BJ (cell line): ENCODE measurements around the gene SREBF2. TPM values are rescaled to one million over a fixed set of nuclear protein-coding genes. Genes with fewer than 3 reads are reported as not detected.
"Not testable (repeated sequence)": the region's sequence is repeated elsewhere in the genome, so short reads cannot be mapped to it uniquely, and the experiment has no call there.

Experiments
- CTCF ChIA-PET: fragments of 350-600 bp; formaldehyde crosslinking; extraction: SDS; loops from one replicate; lab custom pipeline; 2021; ENCODE audit warnings: antibody characterized with exemption, inconsistent platforms; lab: Yijun Ruan, JAX
- POLR2A ChIA-PET: fragments of 300-600 bp; sonication (Branson Sonifier 250); formaldehyde crosslinking; extraction: SDS; loops from one replicate; lab custom pipeline; 2021; ENCODE audit warnings: antibody characterized with exemption; lab: Charles Lee
- DNase-seq: peaks from one replicate; pipeline ENCODE4 v3.0.0-alpha.2; 2011; ENCODE audit warnings: low read depth
- H3K27me3 ChIP-seq: 2 replicates; pipeline ENCODE4 v1.6.0; 2011; ENCODE audit warnings: low read length; ENCODE audit not compliant: control insufficient read depth, insufficient read depth
- H3K36me3 ChIP-seq: 2 replicates; pipeline ENCODE4 v1.5.1; 2011; ENCODE audit warnings: low read length; ENCODE audit not compliant: control insufficient read depth, insufficient read depth
- H3K4me3 ChIP-seq: 2 replicates; pipeline ENCODE4 v1.5.1; 2011; ENCODE audit warnings: low read depth, mild to moderate bottlenecking, control low read depth, low read length
- polyA plus RNA-seq: library from polyadenylated mRNA; depleted of rRNA; stranded (reverse); fragments of >200 nt; gene quantifications from 2 replicates; pipeline ENCODE4 v1.2.3, GENCODE V29; 2011
- TF ChIP-seq, protein P1 (sequence below): IDR thresholded peaks from 2 replicates; pipeline ENCODE4 v1.5.1; 2011; ENCODE audit warnings: low read depth, mild to moderate bottlenecking, control low read depth, inconsistent platforms, low read length, moderate library complexity; ENCODE audit not compliant: insufficient read depth

Gene SREBF2
- polyA plus RNA-seq, 1 experiment: 26.2 TPM

DNA sequence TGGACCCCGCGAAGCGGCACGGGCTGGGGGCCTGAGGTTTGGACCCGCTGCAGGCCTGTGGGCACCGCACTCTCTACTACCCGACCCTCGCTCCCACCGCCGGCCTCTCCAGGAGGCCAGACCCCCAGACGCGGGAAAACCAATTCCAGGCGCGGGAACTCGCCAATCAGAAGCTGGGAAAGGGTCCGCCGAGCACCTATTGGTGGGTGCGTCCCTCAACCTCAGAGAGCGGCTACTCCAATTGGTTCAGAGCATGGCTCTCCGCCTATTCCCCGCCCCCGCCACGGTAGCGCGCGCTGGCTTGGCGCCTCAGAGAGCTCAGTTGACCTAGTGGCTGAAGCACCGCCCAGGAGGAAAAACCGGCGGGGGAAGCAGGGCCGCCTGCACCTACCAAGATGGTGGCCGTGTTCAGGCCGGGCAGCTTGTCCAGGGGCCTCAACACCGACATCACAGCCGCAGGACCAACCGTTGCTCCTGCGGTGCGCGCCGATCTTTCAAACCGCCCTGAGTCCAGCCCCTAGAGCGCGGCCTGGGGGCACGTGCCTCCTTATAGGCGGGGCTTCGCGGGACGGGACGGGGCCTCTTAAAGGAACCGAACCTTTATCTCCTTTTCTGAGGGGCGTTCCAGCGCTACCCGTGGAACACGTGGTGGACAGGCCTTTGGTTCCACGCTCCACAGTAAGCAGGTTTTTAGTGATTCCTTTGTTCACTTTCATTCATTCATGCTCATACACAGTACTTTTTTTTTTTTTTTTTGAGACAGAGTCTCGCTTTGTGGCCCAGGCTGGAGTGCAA lies 113.9 kb downstream of the SREBF2 start, which contains the start of gene CENPM:
Gene CENPM, minus strand, starts transcription at position 524 of the 795 bp plus-strand sequence. Its CDS starts 76 bp downstream, at position 448.
- ChIA-PET CTCF (interaction anchor here (0.6 to 1.6 kb wide), 13 partner anchors 10 to 526 kb away, joined by 3 to 13 read pairs (median 4); partner anchors contain the start of genes SREBF2 and TNFRSF13C), POLR2A (interaction anchor here (0.6 kb wide), 3 partner anchors 32 to 1212 kb away, joined by 4 to 5 read pairs (median 4); partner anchors contain the start of gene SHISA8)
- no peaks in the 10 kb centered on the region for H3K27me3 ChIP-seq

GRCh38 chr22:41947424-41948080 lies 114.6 kb downstream of the SREBF2 start:
- no peaks in the 10 kb centered on the region for H3K27me3 ChIP-seq
- H3K36me3 ChIP-seq: no peaks in the 10 kb centered on the region
- H3K4me3 ChIP-seq: no peak overlapping the region; the same call in 1 of the 2 replicates
- CTCF ChIA-PET: interaction anchor here (0.9 to 1.6 kb wide), 5 partner anchors 10 to 526 kb away, joined by 3 to 13 read pairs (median 3); no protein-coding TSS in a partner anchor
- TF ChIP-seq, protein P1, sequence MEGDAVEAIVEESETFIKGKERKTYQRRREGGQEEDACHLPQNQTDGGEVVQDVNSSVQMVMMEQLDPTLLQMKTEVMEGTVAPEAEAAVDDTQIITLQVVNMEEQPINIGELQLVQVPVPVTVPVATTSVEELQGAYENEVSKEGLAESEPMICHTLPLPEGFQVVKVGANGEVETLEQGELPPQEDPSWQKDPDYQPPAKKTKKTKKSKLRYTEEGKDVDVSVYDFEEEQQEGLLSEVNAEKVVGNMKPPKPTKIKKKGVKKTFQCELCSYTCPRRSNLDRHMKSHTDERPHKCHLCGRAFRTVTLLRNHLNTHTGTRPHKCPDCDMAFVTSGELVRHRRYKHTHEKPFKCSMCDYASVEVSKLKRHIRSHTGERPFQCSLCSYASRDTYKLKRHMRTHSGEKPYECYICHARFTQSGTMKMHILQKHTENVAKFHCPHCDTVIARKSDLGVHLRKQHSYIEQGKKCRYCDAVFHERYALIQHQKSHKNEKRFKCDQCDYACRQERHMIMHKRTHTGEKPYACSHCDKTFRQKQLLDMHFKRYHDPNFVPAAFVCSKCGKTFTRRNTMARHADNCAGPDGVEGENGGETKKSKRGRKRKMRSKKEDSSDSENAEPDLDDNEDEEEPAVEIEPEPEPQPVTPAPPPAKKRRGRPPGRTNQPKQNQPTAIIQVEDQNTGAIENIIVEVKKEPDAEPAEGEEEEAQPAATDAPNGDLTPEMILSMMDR: no peak
- POLR2A ChIA-PET: interaction anchor here (0.6 kb wide), 1 partner anchor 99 kb away, joined by 4 read pairs; no protein-coding TSS in a partner anchor
- no peak for DNase-seq

More for the DNA sequence above, 113.9 kb downstream of the SREBF2 start, which contains the start of gene CENPM:
- H3K4me3 ChIP-seq: peak within 1 kb of the TSS; percentile 61
- TF ChIP-seq, protein P1: no peak
- DNase-seq: peak; percentile 55
- no peaks in the 10 kb centered on the region for H3K36me3 ChIP-seq

DNA sequence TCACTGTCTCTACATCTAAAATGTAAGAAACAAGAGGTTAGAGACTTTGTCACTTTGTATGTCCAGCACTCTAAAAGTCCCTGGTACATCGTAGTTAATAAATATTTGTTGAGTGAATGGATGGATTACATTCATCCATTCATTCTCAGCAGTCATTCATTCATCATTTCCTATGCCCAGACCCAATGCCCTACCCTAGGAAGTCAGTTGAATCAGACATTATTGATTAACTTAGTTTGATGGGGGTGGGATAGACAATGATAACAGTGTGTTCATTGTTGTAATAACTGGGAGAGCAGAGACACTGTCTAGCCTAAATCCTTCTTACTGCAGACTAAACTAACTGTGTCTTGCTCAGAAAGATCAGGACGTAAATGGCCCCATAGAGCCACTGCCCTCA lies 115.2 kb downstream of the SREBF2 start:
- ChIA-PET POLR2A (no interaction called here), CTCF (interaction anchor here (2.2 kb wide), 1 partner anchor 12 kb away, joined by 5 read pairs; no protein-coding TSS in a partner anchor)
- Histone ChIP-seq H3K27me3 (no peaks in the 10 kb centered on the region), H3K36me3 (no peaks in the 10 kb centered on the region), H3K4me3 (no peak overlapping the region)
- DNase-seq: no peak
- TF ChIP-seq, protein P1: no peak

DNA sequence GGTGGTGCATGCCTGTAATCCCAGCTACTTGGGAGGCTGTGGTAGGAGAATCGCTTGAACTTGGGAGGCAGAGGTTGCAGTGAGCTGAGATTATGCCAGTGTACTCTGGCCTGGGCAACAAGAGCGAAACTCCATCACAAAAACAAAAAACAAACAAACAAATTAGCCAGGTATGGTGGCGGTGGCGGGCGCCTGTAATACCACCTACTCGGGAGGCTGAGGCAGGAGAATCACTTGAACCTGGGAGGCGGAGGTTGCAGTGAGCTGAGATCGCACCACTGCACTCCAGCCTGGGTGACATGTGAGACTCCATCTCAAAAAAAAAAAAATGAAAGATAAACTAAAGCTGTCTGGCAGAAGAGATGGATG lies 116.0 kb downstream of the SREBF2 start:
- POLR2A ChIA-PET, H3K27me3 ChIP-seq, H3K4me3 ChIP-seq, H3K36me3 ChIP-seq, DNase-seq: not testable (repeated sequence)
- CTCF ChIA-PET: interaction anchor here (1.0 to 2.2 kb wide), 2 partner anchors 11 to 18 kb away, joined by 3 to 5 read pairs; no protein-coding TSS in a partner anchor

- no peaks in the 10 kb centered on the region for H3K36me3 ChIP-seq
- CTCF ChIA-PET: interaction anchor here (0.8 to 2.2 kb wide), 5 partner anchors 8 to 20 kb away, joined by 3 to 5 read pairs (median 4); partner anchors contain the start of gene SEPTIN3
- no peak for DNase-seq
- TF ChIP-seq, protein P1: no peak
- POLR2A ChIA-PET: no interaction called here
- H3K27me3 ChIP-seq: no peaks in the 10 kb centered on the region
- no peak overlapping the region for H3K4me3 ChIP-seq
These were observed 116.5 kb downstream of the SREBF2 start for GRCh38 chr22:41949297-41949965.
